ENCODE results near the gene CDH10.

The CDH10 gene

DNA sequence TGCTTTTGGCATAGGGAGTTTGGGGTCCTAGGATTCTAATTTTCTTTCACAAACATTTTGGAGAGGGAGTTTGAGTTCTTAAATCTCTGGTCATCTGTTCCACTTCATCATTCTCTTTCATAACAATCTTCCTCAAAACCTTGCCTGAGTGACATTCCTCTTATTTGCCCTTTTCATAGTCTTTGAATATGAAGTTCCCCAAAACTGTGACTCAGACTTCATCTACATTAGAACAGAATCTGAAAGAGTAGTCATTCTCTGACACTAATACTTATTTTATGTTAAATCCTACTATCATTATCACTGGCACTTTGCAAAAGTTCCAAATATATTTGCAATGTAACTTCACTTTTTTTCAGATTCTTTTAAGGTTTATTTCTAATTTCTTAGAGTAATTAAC, 163.8 kb downstream of the CDH10 start:
- TF ChIP-seq, protein P1, sequence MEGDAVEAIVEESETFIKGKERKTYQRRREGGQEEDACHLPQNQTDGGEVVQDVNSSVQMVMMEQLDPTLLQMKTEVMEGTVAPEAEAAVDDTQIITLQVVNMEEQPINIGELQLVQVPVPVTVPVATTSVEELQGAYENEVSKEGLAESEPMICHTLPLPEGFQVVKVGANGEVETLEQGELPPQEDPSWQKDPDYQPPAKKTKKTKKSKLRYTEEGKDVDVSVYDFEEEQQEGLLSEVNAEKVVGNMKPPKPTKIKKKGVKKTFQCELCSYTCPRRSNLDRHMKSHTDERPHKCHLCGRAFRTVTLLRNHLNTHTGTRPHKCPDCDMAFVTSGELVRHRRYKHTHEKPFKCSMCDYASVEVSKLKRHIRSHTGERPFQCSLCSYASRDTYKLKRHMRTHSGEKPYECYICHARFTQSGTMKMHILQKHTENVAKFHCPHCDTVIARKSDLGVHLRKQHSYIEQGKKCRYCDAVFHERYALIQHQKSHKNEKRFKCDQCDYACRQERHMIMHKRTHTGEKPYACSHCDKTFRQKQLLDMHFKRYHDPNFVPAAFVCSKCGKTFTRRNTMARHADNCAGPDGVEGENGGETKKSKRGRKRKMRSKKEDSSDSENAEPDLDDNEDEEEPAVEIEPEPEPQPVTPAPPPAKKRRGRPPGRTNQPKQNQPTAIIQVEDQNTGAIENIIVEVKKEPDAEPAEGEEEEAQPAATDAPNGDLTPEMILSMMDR (IDR thresholded peaks at IDR 0.05; ENCODE audit: low read depth, low read length) = no peak

GRCh38 chr5:24477958-24478357, 166.8 kb downstream of the CDH10 start:
- TF ChIP-seq, protein P1 (IDR thresholded peaks at IDR 0.05; ENCODE audit: low read depth, low read length) = no peak
- no peak for DNase-seq (ENCODE audit: extremely low read depth, low read depth)

More for the DNA sequence above, 163.8 kb downstream of the CDH10 start:
- no peak for DNase-seq (ENCODE audit: extremely low read depth, low read depth)

DNA sequence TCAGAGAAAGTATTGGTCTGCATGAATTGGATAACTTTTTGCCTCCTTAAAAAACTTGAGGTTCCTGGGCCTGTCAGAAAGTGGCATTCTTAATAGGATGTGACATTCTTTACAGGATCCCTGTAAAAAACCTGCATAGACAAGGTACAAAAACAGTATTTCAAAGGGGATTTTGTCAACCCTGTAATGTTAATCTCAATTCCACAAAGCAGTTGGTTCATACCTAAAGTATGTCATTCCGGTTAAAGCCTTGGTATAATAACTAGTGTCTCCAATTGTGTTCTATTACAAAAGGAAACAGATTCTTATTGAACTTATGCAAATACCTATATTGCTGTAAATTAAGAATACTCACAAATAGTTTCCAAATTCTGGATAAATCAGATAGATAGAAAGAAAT, 169.7 kb downstream of the CDH10 start:
- DNase-seq (ENCODE audit: extremely low read depth, low read depth) = no peak
- TF ChIP-seq, protein P1 (IDR thresholded peaks at IDR 0.05; ENCODE audit: low read depth, low read length) = no peak

GRCh38 chr5:24474685-24475084, 170.1 kb downstream of the CDH10 start:
- TF ChIP-seq, protein P1 (IDR thresholded peaks at IDR 0.05; ENCODE audit: low read depth, low read length) = no peak

GRCh38 chr5:24472518-24472917, 172.3 kb downstream of the CDH10 start:
- TF ChIP-seq, protein P1 (IDR thresholded peaks at IDR 0.05; ENCODE audit: low read depth, low read length) = no peak
- DNase-seq (ENCODE audit: extremely low read depth, low read depth) = no peak

More at GRCh38 chr5:24474685-24475084, 170.1 kb downstream of the CDH10 start:
- DNase-seq (ENCODE audit: extremely low read depth, low read depth) = no peak

DNA sequence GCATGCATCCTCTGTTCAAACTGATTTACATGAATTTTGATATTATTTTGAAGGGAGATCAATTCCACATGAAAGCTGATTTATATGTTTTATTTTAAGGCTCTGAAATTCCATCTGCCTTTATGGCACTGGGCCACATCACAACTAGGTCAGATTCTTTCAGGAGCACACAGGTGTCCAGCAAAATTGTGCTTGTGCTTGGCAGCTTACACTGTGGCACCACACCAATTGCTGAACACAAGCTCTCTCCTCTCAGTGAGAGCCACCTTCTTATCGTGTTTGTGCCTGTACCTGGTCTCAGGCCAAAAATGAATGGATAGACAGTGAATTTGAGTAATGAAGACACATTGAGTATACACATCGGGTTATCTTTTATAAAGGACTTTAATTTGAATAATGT, 200.4 kb downstream of the CDH10 start:
- DNase-seq (ENCODE audit: extremely low read depth, low read depth) = no peak
- TF ChIP-seq, protein P1 (IDR thresholded peaks at IDR 0.05; ENCODE audit: low read depth, low read length) = no peak

GRCh38 chr5:24439465-24439864, 205.3 kb downstream of the CDH10 start:
- TF ChIP-seq, protein P1 (IDR thresholded peaks at IDR 0.05; ENCODE audit: low read depth, low read length) = no peak
- no peak for DNase-seq (ENCODE audit: extremely low read depth, low read depth)

All from AG09319 (cell line).